Tibial artery (tissue), 4 donors: Measurements from ENCODE around the gene LRBA.
"Not testable (repeated sequence)": the region's sequence is repeated elsewhere in the genome, so short reads cannot be mapped to it uniquely, and the experiment has no call there.

Experiments used
- DNase-seq, 2 donors: peaks; one replicate each; pipeline ENCODE4 v3.0.0-alpha.2; 2019
- H3K27ac ChIP-seq, 2 donors: fragments of 200-600 bp; sonication (generic) in 1 of 2; 1 replicate in 1 of 2; 2 replicates in 1 of 2; pipeline ENCODE4 v1.5.1; 2018 to 2019; ENCODE audit warnings: mild to moderate bottlenecking in 1 of 2
- H3K27me3 ChIP-seq, 2 donors: fragments of 200-600 bp; sonication (generic) in 1 of 2; one replicate each; pipeline versions ENCODE4 v1.5.1 to v1.6.0; 2016 to 2019
- H3K36me3 ChIP-seq, 3 donors: fragments of 200-600 bp; sonication (generic) in 2 of 3; one replicate each; pipeline ENCODE4 v1.5.1; 2016 to 2019; ENCODE audit warnings: mild to moderate bottlenecking in 2 of 3
- H3K4me1 ChIP-seq, 4 donors: fragments of 200-600 bp; sonication (generic) in 2 of 4; 1 replicate in 3 of 4; 2 replicates in 1 of 4; pipeline ENCODE4 v1.5.1; 2016 to 2019
- H3K4me3 ChIP-seq, 2 donors: fragments of 200-600 bp; sonication (generic) in 1 of 2; 1 replicate in 1 of 2; 2 replicates in 1 of 2; pipeline ENCODE4 v1.5.1; 2018 to 2019; ENCODE audit warnings: mild to moderate bottlenecking in 2 of 2
- H3K9me3 ChIP-seq, 3 donors: fragments of 200-600 bp; sonication (generic) in 1 of 3; one replicate each; pipeline ENCODE4 v1.5.1; 2016 to 2019
- intact Hi-C: fragments of 100-400 bp; cut with DNase I; formaldehyde crosslinking; loops from one replicate; pipeline ENCODE4 v1.15.0; 2023; ENCODE audit warnings: low total_unique reads
- TF ChIP-seq, protein P1 (sequence below), 2 experiments: fragments of 200-600 bp in 1 of 2; fragments of 450-650 bp in 1 of 2; IDR thresholded peaks; one replicate each; pipeline ENCODE4 v1.5.1; 2017 to 2019; ENCODE audit warnings: antibody characterized with exemption in 2 of 2, mild to moderate bottlenecking in 1 of 2, moderate library complexity in 1 of 2

Gene LRBA

DNA sequence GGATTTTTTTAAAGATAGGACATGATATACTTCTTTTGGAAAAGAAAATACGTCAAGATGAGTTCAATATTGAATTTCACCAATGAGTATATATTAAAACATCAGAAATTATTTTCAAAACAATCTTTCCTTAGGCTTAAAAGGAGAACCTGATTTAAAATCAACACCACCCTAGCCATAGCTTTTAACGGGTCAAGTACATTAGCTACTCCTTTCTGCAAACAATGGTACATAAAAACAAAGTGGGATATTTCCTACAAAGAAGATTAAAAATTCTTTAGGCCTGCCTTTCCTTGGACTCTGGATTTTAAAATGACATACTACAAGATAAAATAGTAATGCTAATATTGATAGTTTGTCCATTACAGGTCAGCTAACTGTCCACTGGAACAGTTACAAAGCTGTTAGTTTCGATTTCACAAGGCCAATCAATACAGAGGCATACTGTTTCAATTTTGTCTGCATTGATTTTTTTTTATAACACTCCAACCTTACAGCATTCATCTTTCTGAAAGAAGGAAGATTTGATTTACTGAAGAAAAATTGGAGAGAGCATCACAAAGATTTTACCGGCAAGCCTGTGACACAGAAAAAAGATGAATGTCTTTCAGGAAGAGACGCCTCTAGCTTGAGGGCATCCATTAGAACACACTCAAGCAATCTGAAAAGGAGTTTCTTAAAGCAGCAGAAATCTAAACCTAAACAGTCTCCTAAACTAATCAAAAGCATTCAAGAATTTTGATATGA, 335.9 kb downstream of the LRBA start:
- no peaks in the 10 kb centered on the region for H3K9me3 ChIP-seq
- no peak overlapping the region for H3K4me3 ChIP-seq
- no peaks in the 10 kb centered on the region for H3K4me1 ChIP-seq
- DNase-seq: no peak
- H3K27me3 ChIP-seq: no peaks in the 10 kb centered on the region
- H3K36me3 ChIP-seq: no peaks in the 10 kb centered on the region
- TF ChIP-seq, protein P1, sequence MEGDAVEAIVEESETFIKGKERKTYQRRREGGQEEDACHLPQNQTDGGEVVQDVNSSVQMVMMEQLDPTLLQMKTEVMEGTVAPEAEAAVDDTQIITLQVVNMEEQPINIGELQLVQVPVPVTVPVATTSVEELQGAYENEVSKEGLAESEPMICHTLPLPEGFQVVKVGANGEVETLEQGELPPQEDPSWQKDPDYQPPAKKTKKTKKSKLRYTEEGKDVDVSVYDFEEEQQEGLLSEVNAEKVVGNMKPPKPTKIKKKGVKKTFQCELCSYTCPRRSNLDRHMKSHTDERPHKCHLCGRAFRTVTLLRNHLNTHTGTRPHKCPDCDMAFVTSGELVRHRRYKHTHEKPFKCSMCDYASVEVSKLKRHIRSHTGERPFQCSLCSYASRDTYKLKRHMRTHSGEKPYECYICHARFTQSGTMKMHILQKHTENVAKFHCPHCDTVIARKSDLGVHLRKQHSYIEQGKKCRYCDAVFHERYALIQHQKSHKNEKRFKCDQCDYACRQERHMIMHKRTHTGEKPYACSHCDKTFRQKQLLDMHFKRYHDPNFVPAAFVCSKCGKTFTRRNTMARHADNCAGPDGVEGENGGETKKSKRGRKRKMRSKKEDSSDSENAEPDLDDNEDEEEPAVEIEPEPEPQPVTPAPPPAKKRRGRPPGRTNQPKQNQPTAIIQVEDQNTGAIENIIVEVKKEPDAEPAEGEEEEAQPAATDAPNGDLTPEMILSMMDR (IDR thresholded peaks at IDR 0.05): no peak
- intact Hi-C loops: no loop called here
- no peak overlapping the region for H3K27ac ChIP-seq

DNA sequence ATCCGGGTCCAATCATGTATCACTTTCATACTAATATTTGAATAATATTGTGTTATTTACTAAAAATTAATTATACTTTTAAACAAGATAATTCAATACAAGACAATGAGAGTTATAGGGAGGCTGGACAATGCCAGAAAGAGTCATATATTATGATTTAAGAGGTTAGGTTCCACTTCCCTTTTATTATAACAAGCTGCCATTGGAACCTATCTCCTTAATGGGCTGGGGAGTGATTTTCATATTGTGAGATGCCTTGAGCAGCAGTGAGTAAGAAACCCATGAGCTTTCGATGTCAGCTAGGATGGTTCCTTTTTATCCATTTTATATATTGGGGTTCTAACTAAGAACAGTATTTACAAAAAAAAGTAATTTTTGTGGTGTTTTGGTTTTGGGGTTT, 341.3 kb downstream of the LRBA start:
- DNase-seq: no peak
- intact Hi-C loops: no loop called here
- no peaks in the 10 kb centered on the region for H3K36me3 ChIP-seq
- H3K4me1 ChIP-seq: no peaks in the 10 kb centered on the region
- H3K9me3 ChIP-seq: no peaks in the 10 kb centered on the region
- H3K27ac ChIP-seq: no peak overlapping the region
- TF ChIP-seq, protein P1 (IDR thresholded peaks at IDR 0.05): no peak
- no peaks in the 10 kb centered on the region for H3K27me3 ChIP-seq
- H3K4me3 ChIP-seq: no peak overlapping the region

DNA sequence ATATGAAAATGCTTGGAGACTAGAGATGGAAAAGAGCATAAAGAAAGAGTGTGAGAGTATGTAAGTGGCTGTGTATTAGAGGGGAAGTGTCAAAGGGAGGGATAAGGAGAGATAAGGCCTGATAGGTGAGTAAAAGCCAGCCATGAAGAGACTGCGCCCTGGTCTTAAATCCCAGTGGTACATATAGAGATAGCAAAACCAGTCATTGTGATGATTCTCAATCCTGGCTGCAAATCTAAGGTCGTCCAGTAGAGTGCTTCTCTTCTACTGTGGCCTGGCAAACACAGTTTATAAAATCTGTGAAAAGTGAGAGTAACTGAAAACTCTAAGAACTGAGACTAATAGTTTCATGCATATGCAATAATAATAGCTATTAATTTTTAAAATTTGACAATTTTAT, 346.3 kb downstream of the LRBA start:
- H3K27ac ChIP-seq: no peak overlapping the region
- H3K4me1 ChIP-seq: no peaks in the 10 kb centered on the region
- H3K9me3 ChIP-seq: no peaks in the 10 kb centered on the region
- TF ChIP-seq, protein P1 (IDR thresholded peaks at IDR 0.05): no peak
- no peak overlapping the region for H3K4me3 ChIP-seq
- DNase-seq: no peak
- intact Hi-C loops: no loop called here
- H3K36me3 ChIP-seq: no peaks in the 10 kb centered on the region
- no peaks in the 10 kb centered on the region for H3K27me3 ChIP-seq

DNA sequence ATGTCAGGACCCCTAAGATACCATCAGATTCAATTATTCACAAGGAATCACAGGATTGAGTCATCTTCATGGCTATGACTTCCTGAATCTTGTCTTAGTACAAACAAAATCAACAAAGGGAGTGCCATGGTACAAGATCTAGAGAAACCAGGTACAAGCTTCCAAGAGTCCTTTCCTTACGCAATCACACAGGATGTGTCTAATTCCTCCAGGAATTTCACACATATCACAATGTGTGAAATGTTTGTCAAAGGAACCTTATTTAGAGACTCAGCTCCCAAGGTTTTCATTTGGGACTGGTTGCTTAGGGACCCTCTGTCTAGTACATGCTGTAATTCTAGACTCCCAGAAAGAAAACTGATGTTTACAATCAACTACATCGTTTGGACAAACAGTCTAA, 350.1 kb downstream of the LRBA start:
- DNase-seq: no peak
- TF ChIP-seq, protein P1 (IDR thresholded peaks at IDR 0.05): no peak
- Histone ChIP-seq H3K27me3 (no peaks in the 10 kb centered on the region), H3K36me3 (no peaks in the 10 kb centered on the region), H3K27ac (no peak overlapping the region), H3K4me1 (no peaks in the 10 kb centered on the region), H3K9me3 (no peaks in the 10 kb centered on the region), H3K4me3 (no peak overlapping the region)
- intact Hi-C loops: no loop called here

DNA sequence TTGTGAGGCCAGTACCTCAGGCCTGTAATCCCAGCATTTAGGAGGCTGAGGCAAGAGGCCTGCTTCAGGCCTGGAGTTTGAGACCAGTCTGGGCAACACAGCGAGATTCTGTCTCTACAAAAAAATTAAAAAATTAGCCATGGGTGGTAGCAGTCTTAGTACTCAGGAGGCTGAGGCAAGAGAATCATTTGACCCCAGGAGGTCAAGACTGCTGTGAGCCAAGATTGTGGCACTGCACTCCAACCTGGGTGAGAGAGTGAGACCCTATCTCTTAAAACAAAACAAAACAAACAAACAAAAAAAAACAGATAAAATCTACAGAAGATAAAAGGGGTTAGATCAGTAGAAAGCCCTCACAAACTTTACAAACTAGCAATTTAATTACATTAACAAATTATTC, 352.4 kb downstream of the LRBA start:
- H3K4me1 ChIP-seq: no peaks in the 10 kb centered on the region
- TF ChIP-seq, protein P1 (IDR thresholded peaks at IDR 0.05): no peak
- no peaks in the 10 kb centered on the region for H3K9me3 ChIP-seq
- no peak overlapping the region for H3K27ac ChIP-seq
- H3K4me3 ChIP-seq: no peak overlapping the region
- no peaks in the 10 kb centered on the region for H3K27me3 ChIP-seq
- no peaks in the 10 kb centered on the region for H3K36me3 ChIP-seq
- intact Hi-C loops: no loop called here
- no peak for DNase-seq

DNA sequence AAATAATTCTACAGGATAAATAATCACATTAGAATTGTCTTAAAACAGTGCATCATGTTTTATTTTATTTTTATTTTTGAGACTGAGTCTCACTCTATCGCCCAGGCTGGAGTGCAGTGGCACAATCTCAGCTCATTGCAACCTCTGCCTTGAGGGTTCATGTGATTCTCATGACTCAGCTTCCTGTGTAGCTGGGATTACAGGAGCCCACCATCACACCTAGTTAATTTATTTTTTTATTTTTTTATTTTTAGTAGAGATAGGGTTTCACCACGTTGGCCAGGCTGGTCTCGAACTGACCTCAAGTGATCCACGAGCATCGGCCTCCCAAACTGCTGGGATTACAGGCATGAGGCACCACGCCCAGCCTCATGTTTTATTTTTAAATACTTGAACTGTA, 353.5 kb downstream of the LRBA start:
- DNase-seq, H3K9me3 ChIP-seq, intact Hi-C loops, H3K27me3 ChIP-seq, H3K4me1 ChIP-seq, H3K36me3 ChIP-seq, H3K4me3 ChIP-seq, H3K27ac ChIP-seq: not testable (repeated sequence)

DNA sequence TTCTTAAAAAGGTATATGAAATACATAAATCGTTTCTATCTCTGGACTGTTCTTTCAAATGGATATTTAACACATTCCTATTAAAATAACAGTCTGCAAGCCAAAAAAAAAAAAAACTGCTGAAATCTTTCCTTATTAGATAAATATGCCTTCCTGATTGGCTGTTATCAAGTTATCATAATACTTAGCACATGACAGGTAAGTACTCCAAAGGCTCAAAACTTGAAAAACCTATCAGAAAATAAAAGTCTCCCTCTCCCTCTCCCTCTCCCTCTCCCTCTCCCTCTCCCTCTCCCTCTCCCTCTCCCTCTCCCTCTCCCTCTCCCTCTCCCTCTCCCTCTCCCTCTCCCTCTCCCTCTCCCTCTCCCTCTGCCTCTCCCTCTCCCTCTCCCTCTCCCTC, 356.8 kb downstream of the LRBA start:
- H3K27ac ChIP-seq, H3K9me3 ChIP-seq, H3K4me3 ChIP-seq, H3K36me3 ChIP-seq, H3K4me1 ChIP-seq, H3K27me3 ChIP-seq, intact Hi-C loops, DNase-seq: not testable (repeated sequence)
